ENCODE data around the gene MAGI2.
"Not testable (repeated sequence)": the region's sequence is repeated elsewhere in the genome, so short reads cannot be mapped to it uniquely, and the experiment has no call there.

The MAGI2 gene

DNA sequence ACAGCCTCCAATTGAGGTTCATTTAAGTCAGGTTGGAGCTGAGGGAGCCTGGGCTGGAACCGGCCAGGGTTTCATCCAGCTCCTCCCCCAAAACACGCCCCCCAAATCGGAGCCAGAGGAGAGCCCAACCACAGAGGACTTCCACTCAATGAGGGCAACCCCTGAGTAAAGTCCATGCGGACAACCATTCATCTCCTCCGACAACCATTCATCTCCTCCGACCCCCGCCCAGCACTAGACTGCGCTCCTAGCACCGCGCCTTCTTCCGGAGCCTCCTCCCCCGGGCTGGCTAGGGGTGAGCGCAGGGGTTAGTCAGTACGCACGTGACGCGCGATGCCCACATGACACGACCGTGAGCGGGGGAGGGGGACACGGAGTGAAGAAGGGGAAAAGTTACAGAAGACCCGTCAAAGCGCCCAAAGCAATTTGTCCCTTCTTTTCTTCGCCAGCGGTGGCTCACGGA lies 1.4 kb downstream of the MAGI2 start:
- DNase-seq (ENCODE audit: low spot score) (peak; percentile 96), FAIRE-seq (peak; percentile 99)

DNA sequence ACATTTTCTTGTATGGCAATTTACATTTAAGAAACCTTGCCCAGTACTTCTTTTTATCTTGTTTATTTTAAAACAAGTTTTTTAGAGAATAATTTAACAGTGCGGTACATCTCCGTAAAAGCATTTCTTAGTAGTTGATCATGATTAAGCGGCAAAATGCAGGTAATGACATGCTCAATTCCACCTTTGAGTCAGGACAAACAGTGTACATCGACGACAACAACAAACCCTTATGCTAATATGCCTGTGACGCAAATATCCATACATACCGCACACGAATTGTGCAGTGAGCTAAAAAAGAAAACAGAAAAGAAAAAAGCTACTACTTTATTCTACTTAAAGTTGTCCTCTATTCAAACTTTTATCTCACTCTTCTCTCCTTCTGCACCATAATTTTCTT lies 1.9 kb downstream of the MAGI2 start:
- DNase-seq (ENCODE audit: low spot score) (no peak), FAIRE-seq (peak; percentile 69)

DNA sequence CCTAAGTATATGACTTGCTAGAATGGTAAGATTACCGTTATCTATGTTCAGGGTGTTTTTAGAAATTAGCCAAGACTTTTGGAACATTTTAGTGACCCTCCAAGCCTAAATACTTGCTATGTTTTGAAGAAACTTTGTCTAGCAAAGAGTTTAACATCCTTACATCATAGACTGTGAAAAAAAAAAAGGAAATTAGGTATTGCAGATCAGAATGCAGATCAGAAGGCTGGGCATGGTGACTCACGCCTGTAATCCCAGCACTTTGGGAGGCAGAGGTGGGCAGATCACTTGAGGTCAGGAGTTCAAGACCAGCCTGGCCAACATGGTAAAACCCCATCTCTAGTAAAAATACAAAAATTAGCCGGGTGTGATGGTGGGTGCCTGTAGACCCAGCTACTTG lies 10.7 kb downstream of the MAGI2 start:
- FAIRE-seq; DNase-seq (ENCODE audit: low spot score): not testable (repeated sequence)

DNA sequence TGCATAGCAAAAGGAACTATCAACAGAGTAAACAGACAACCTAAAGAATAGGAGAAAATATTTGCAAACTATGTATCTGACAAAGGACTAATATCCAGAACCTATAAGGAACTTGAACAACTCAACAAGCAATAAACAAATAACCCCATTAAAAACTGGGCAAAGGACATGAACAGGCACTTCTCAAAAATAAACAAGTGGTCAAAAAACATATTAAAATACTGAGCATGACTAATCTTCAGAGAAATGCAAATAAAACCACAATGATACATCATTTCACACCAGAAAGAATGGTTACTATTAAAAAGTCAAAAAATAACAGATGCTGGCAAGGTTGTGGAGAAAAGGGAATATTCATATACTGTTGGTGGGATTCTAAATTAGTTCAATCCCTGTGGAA lies 17.1 kb downstream of the MAGI2 start:
- no peak for FAIRE-seq
- no peak for DNase-seq (ENCODE audit: low spot score)

DNA sequence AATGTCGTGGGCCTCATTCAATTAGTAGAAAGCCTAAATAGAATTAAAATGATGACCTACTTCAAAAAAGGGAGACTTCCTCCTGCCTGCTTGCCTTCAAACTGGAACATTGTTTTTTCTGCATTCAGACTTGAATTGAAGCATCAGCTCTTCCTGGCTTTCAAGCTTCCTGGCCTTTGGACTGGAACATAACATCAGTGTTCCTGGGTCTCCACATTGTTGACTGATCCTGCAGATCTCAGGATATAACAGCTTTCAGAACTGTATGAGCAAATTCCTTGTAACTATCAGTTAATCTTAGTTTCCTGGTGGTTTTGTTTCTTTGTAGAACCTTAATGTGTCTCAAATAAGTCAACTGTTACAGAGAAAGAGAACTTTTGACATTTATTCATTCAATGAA lies 18.6 kb downstream of the MAGI2 start:
- FAIRE-seq (no peak), DNase-seq (ENCODE audit: low spot score) (no peak)

DNA sequence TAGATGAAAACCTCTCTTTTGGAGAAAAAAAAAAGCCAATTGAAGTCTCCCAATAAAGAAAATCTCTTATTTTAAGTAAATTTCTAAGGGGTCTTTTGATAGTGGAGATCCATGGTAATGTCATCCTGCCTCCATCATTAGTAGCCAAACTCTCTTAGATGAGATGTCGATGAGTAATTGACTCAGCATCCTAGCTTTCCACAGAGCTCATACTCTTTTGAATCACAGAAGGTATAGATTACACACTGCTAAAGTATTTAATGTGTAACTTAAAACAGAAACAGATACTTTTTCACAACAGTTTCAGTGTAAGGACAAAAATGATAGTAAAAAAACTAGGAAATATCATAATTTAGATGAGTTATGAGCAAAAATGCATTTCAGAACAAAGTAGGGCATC lies 19.4 kb downstream of the MAGI2 start:
- FAIRE-seq, result no peak

DNA sequence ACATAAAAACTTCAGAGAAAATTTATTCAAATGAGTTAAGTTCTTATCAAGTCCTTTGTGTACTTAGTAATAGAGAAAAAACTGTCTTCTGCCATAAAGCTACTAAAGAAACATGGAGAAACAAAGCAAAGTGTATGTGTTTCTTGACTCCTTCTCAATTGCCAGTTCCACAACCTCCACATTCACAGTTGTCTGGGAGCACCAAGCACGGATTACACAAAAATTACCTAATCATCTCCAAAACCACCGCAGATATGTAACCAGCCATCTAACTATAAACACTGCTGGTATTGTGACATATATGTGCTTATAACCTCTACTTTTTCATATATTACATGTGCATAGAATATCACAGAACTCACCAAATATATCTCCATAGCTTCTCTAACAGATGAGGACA lies 23.1 kb downstream of the MAGI2 start:
- FAIRE-seq (no peak), DNase-seq (ENCODE audit: low spot score) (no peak)

More for the DNA sequence above, 19.4 kb downstream of the MAGI2 start:
- DNase-seq (ENCODE audit: low spot score), result peak; percentile 18

DNA sequence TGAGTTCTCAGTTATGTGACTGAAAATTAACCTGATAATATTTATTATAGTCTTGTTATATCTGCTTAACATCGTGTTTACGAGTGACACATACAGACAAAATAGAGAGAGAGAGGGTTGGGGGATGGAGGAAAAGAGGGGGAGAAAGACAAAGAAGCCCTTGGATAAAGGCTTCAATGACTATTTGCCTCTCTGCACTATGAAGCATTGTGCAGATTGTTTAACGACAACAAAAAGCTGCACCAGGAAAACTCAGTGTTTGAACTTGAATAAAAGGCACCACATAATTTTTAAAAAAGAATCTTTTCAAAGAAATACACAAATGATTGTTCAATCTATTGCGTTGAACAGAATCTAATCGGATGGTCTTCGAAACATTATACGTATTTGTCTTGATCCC lies 27.8 kb downstream of the MAGI2 start:
- no peak for DNase-seq (ENCODE audit: low spot score)
- no peak for FAIRE-seq

DNA sequence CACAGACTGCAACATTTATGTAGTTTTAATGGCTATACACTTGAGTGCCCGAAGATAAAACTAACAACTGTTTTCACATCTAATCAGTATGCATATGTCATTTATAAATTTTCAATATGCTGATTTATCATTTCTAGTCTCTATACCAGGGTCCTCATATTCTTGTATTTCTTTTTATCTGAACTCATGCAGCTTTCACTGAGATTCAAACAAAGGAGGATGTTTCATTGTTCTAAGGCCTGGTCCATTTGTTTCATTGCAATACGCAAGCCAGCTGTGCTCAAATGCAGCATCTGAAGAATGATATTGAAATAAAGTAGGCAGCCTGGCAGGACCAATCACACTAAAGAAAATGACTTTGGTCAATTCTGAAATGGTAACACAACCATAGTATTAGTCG lies 31.7 kb downstream of the MAGI2 start:
- DNase-seq (ENCODE audit: low spot score) (no peak), FAIRE-seq (no peak)

DNA sequence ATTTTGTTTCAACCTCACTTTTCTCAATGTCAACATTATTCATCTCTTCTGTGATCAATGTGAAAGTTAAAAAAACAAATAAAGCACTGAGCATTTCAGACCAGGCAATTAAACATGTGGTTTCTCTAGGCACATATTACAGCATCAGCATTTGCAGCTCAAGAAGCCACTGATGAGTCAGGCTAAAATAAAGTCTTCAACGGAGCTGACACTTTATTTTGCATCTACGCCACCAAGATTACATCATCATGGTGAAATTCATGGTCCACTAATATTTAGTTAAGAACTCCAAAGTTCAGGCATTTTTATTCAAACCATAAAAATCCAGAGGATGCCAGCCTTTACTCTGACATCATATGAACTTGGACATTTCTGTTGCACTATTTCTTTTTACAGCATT lies 33.0 kb downstream of the MAGI2 start:
- FAIRE-seq, result peak; percentile 56
- peak; percentile 56 for DNase-seq (ENCODE audit: low spot score)

DNA sequence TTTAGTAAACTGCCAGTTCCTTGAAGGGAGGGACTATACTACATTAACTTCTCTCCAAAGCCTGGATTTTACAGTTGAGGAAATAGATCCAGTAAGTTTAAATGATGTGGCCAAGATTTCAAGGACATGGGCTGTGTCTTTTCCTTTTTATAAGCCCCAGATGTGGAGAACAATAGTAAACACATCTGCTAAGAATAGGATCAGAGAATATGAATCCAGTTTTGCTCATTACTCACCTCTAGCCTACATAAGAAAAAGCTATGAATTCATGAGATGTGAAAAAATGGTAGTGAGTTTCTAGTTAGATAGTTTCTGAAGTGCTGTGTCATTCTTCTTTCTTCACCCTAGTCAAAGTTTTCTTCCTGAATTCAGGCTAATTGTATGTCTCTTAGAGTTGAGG lies 38.6 kb downstream of the MAGI2 start:
- FAIRE-seq (no peak), DNase-seq (ENCODE audit: low spot score) (no peak)

DNA sequence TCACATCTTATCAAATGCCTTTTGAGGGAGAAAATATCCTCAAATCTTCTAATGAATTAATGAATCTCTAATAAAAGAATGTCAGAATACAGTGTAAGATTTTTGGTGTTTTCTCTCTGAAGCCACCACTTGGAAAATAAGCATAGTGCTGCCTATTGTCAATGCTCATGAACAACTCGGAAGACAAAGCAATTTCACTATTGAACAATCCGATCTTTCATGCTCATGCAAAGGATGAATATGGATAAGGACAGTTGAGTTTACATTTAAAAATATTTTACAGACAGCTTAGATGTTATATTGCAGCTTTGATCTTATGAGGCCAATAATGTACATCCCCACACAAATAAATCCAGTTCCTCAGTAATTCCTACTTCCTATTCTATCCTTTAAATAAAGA lies 40.6 kb downstream of the MAGI2 start:
- DNase-seq (ENCODE audit: low spot score), result no peak

DNA sequence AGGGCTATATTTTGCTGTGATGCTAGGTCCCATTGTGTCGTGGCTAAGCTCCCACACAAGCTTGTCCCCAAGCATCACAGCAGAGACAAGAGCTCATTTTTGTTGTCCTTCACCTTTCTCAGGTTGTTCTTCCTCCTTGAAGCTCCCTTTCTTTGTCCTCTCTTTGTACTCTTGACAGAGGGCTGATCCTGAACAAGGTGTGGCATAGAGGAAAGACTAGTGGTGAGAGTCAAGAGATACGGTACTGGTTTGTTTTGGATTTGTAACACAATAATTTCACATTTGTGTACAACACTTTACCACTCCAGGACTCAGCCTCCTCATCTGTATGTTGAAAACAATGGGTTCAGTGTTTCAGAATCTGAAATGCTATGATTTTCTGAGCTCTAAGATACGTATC lies 41.0 kb downstream of the MAGI2 start:
- peak; percentile 27 for FAIRE-seq

More for the DNA sequence above, 40.6 kb downstream of the MAGI2 start:
- no peak for FAIRE-seq

DNA sequence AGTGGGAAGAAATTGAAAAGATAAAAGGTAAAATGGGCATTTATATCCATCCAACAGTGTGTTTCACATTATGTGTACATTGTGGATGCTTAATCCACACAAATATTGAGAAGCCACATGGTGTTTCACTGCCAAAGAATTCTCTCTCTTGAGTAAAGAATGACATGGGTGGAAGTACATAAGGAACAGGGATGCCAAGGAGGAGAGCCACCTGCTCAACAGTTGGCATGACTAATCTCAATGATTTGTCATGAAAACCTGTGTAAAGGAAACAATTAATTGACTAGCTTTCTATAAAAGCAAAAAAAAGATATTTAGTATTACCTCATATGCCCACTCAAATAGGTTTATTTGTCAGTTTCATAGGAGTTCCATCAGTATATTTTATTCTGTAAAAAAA lies 43.1 kb downstream of the MAGI2 start:
- no peak for FAIRE-seq
- DNase-seq (ENCODE audit: low spot score), result peak; percentile 30

More for the DNA sequence above, 41.0 kb downstream of the MAGI2 start:
- no peak for DNase-seq (ENCODE audit: low spot score)

DNA sequence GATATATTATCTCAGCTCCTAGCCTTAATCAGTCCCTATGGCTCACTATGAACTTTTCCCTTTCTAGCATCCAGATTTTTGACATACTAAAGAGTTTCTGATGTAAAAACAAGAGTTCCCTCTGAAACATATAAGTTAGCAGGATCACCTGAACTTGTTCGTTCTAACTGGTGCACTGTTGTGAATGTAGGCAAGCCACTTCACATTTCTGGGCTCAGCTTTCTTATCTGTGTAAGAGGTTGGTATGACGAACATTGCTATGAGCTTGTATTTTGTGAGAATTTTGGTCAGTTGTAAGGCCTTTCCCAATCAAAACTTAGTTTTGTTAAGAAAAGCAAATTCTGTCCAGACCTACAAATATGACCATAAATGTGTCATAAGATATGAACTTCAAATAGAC lies 46.1 kb downstream of the MAGI2 start:
- peak; percentile 70 for FAIRE-seq

DNA sequence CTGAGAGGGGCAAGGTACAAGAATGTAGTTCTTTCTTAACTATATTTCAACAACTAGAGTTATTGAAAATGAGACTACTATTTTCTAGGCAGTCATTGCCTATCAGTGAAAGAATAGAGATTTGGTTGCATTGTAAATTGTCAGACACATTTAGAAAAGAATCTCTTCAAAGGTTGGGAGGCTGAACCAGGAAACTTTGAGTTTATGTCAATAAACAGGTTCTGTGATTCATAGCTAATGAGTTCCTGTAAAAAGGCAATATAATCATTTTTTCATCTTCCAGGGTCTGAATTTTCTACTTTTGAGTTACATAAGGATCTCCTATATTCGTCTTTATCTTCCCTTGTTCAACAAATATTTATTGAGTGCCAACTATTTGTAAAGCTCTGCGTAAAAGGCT lies 47.1 kb downstream of the MAGI2 start:
- no peak for FAIRE-seq

More for the DNA sequence above, 46.1 kb downstream of the MAGI2 start:
- DNase-seq (ENCODE audit: low spot score), result no peak

DNA sequence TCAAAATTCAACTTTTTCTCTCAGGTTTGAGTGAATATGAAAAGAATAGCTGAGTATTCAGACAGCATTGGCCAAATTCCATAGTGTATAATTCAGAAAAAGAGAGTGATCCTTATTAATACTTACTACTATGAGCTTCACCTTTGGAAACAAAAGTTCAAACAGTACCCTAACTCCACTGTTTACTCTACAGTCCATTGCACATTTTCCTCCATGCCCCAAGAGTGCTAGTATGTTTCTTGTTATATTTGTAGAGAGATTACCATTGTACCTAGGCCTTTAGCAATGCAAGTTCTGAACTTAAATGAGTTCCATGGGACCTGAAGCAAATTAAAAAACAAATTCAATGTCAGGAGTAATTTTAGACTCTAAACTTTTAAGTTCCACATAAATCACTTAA lies 48.1 kb downstream of the MAGI2 start:
- DNase-seq (ENCODE audit: low spot score) (no peak), FAIRE-seq (no peak)

More for the DNA sequence above, 47.1 kb downstream of the MAGI2 start:
- no peak for DNase-seq (ENCODE audit: low spot score)

DNA sequence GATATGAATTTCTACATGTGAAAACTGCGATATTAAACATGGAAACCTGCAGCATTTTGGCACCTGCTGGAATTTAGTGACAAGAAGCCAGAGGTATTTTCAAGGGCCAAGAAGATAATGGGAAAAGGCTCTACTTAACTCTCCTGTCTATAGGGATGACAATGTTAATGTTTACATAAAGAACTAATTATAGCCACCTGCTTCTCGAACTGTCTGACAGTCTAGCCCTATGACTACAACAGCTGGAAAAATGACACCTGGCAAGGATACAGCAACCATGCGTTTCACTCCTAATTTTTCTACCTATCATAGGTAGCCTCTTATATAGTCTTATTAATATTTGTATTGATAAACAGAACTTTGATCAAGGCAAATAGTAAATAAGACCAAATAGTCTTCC lies 49.6 kb downstream of the MAGI2 start:
- no peak for FAIRE-seq
- no peak for DNase-seq (ENCODE audit: low spot score)

DNA sequence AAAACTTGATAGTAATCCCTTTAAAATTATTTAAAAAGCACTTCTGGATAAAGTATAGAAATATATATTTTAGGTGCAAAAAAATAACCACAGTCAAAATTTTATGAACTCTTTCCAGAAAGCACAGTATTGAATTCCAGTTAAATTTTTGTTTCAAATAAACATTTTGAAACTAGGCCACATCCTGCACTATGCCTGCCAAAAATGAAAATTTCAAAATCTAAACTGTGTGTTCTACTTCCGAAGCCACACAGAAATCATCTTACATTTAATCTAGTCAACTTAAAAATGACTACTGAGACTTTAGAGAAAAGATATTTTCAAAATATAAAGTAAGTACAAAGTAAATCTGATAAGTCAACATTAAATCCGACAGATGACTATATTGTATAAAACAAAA lies 50.0 kb downstream of the MAGI2 start:
- no peak for DNase-seq (ENCODE audit: low spot score)
- no peak for FAIRE-seq

DNA sequence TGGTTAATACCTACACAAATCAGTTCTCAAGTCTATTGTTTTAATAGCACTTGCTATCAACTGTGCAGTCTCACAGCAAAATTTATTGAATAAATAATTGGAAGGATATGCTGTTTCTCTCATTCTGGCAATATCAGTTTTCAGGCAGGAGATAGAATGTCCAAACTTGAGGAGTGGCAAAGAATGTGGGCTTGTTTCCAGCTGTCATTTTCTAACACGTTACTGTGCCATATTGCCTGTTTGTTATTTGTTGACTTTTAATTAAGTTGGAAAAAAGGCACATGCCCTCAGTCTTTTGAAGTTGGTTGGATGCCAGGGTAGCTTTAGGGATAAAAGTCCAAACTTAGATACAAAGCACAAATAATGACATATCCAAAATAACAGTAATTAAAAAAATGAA lies 52.2 kb downstream of the MAGI2 start:
- FAIRE-seq (no peak), DNase-seq (ENCODE audit: low spot score) (no peak)

DNA sequence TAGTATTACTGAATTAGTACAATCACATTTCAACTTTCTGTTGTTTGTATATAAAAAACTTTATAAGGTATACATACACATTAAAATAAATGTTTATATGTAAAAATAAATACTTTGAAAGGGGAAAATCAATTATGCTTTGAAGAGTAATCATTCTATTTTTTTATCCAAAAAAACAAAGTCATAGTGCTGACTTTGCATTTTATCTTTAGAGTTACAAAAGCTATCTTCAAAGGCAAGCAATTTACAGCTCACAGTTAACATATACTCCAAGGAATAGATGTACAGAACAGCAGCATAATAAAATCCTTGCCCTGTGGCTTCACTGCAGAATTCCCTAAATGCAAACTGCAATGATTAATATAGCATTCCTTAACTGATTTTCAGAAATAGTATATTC lies 53.2 kb downstream of the MAGI2 start:
- no peak for FAIRE-seq
- DNase-seq (ENCODE audit: low spot score), result no peak

DNA sequence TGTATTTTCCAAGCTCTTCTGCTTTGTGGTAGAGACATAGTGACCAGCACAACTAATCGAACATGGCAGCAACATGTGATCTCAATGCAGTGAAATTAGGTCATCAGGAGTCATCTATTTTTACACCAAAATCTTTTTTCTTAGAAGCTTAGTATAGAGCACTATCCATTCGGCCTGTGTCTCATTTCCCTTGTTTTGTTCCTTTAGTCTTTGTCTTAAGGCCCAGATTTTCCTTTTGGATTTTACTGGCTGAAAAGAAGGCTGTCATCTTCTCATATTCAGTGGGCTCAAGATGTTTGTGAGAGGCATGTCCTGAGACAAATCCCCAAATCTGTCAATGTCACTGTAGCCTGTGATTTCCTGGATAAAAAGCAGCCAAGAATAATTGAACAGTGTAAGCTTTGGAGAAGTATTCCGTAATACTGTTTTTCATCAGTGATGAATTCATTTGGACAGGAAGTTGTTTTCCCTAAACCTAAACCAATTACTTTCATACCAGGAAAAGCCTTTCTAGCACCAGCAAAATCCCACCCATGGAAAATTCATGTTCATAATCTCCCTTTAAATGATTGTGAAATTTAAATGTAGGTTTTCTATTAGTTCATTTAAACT lies 55.2 kb downstream of the MAGI2 start:
- FAIRE-seq, result no peak
- no peak for DNase-seq (ENCODE audit: low spot score)

DNA sequence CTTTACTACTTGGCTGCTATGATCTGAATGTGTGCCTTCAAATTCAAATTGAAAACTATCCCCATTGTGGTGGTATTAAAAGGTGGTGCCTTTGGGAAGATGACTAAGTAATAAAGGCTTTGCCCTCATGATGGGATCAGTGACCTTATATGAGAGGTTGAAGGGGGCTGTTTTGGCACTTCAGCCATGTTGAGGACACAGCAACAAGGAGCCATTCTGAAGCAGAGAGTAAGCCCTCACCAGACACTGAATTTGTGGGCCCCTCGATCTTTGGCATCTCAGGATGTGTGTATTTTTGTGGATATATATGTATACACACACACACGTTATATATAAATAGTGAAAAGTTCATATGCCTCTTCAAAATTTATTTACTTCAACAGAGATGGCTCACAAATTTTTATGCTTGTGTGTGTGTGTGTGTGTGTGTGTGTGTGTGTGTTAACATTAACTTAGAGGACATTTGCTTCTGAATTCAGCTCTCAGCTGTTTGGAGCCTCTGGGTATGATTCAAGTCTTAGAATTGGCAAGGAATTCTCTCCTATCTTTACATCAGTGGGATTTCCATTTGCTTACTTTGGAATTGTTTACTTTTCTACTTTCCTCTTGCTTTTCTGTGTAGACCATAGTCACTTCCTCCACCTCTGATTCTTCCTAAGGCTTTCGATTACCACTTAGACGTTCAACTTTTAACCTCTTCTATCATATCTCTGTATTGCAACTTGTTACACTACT lies 66.6 kb downstream of the MAGI2 start:
- no peak for DNase-seq (ENCODE audit: low spot score)

More for the DNA sequence above, 66.6 kb downstream of the MAGI2 start:
- FAIRE-seq, result peak; percentile 61

Data from urothelium cell line (cell line).